K562 (cell line): ENCODE results near the gene SEMA3A. TPM values are rescaled to one million over a fixed set of nuclear protein-coding genes. Genes with fewer than 3 reads are reported as not detected.

Experiments used
- ATAC-seq: fragments of 200-7000 bp; cut with Tn5 transposase; 3 replicates; pipeline ENCODE4 v1.9.1; 2020; ENCODE audit warnings: moderate library complexity
- BruUV-seq: library from RNA; stranded (reverse); fragments of 400-500 nt; replicated peaks from 2 replicates; lab custom pipeline; 2021; lab: Mats Ljungman, UMichigan
- CTCF ChIA-PET: fragments of 300-600 bp; formaldehyde crosslinking; extraction: SDS; loops from one replicate; lab custom pipeline; 2021; ENCODE audit warnings: low intra/inter-chr PET ratio; lab: Yijun Ruan, JAX
- POLR2A ChIA-PET: fragments of 300-600, 350-650 bp; sonication (Branson Sonifier 250); formaldehyde crosslinking; extraction: SDS; loops from one replicate; lab custom pipeline; 2021; ENCODE audit warnings: antibody characterized with exemption, inconsistent platforms; lab: Yijun Ruan, JAX
- DNase-seq, 4 experiments: peaks; one replicate each; pipeline versions ENCODE4 v3.0.0 to v3.0.0-alpha.2; 2011 to 2018; ENCODE audit warnings: low spot score in 3 of 4, mixed read lengths in 3 of 4; ENCODE audit errors: extremely low read depth in 1 of 4
- FAIRE-seq: peaks from 2 replicates; lab custom pipeline; 2011; peaks lifted over from hg19 to GRCh38; lab: Jason Lieb, UNC
- H2AFZ ChIP-seq: 2 replicates; pipeline ENCODE4 v1.6.0; 2011; ENCODE audit warnings: low read depth, low read length, control low read depth, inconsistent platforms
- H3K27ac ChIP-seq: fragments of 200-600 bp; 3 replicates; pipeline ENCODE4 v1.8.0; 2011; ENCODE audit warnings: low read depth, mild to moderate bottlenecking, control low read depth, inconsistent platforms, low read length, moderate library complexity, mixed read lengths; ENCODE audit errors: extremely low read depth
- H3K27me3 ChIP-seq, 2 experiments: fragments of 300-600 bp in 1 of 2; 2 replicates in 1 of 2; 3 replicates in 1 of 2; pipeline versions ENCODE4 v1.6.0 to v1.8.0; 2011; ENCODE audit warnings: inconsistent platforms in 2 of 2, low read length in 2 of 2, mild to moderate bottlenecking in 1 of 2, mixed read lengths in 1 of 2, moderate library complexity in 1 of 2; ENCODE audit not compliant: control insufficient read depth in 2 of 2, insufficient read depth in 2 of 2
- H3K36me3 ChIP-seq: fragments of 300-600 bp; 3 replicates; pipeline ENCODE4 v1.8.0; 2011; ENCODE audit warnings: mild to moderate bottlenecking, low read length, inconsistent platforms; ENCODE audit not compliant: control insufficient read depth, insufficient read depth
- H3K4me1 ChIP-seq, 2 experiments: fragments of 200-600 bp in 1 of 2; replicated peaks in 1 of 2; 2 replicates in 1 of 2; 3 replicates in 1 of 2; pipeline versions ENCODE4 v1.5.1 to v1.8.0; 2011; ENCODE audit warnings: inconsistent platforms in 2 of 2, low read length in 2 of 2, mild to moderate bottlenecking in 1 of 2, mixed read lengths in 1 of 2, moderate library complexity in 1 of 2; ENCODE audit not compliant: control insufficient read depth in 2 of 2, insufficient read depth in 2 of 2
- H3K4me2 ChIP-seq: 2 replicates; pipeline ENCODE4 v1.6.1; 2011; ENCODE audit warnings: low read length, control low read depth, inconsistent platforms, mixed read lengths; ENCODE audit not compliant: insufficient read depth
- H3K4me3 ChIP-seq: fragments of 200-600 bp; sonication (generic), shearing (Covaris generic); 2 replicates; pipeline ENCODE4 v1.5.1; 2016; ENCODE audit warnings: control low read depth, inconsistent platforms
- H3K79me2 ChIP-seq: fragments of 200-600 bp; 3 replicates; pipeline ENCODE4 v1.8.0; 2011; ENCODE audit warnings: low read length, inconsistent platforms; ENCODE audit not compliant: control insufficient read depth, insufficient read depth
- H3K9ac ChIP-seq, 2 experiments: 2 replicates each; pipeline versions ENCODE4 v1.6.0 to v1.6.1; 2011; ENCODE audit warnings: low read depth in 2 of 2, low read length in 2 of 2, control low read depth in 1 of 2, inconsistent platforms in 1 of 2, mild to moderate bottlenecking in 1 of 2, mixed read lengths in 1 of 2; ENCODE audit not compliant: insufficient read depth in 1 of 2
- H3K9me1 ChIP-seq: one replicate; pipeline ENCODE4 v1.6.0; 2011; ENCODE audit warnings: inconsistent platforms, mild to moderate bottlenecking, low read length, moderate library complexity; ENCODE audit not compliant: control insufficient read depth, insufficient read depth
- H3K9me3 ChIP-seq: replicated peaks from 2 replicates; pipeline ENCODE4 v1.5.1; 2011; ENCODE audit warnings: low read depth, low read length, inconsistent platforms; ENCODE audit not compliant: control insufficient read depth, insufficient read depth
- H4K20me1 ChIP-seq: replicated peaks from 2 replicates; pipeline ENCODE4 v1.6.1; 2011; ENCODE audit warnings: low read length, inconsistent platforms, mixed read lengths; ENCODE audit not compliant: control insufficient read depth, insufficient read depth
- CEBPG ChIP-seq, 3 experiments: fragments of 200-800 bp in 1 of 3; sonication (Bioruptor generic) in 1 of 3; sonication (generic) in 1 of 3; formaldehyde crosslinking in 1 of 3; IDR thresholded peaks in 2 of 3; conservative IDR thresholded peaks in 1 of 3; 2 replicates each; pipeline versions ENCODE4 v1.6.1 to v1.8.0; 2016 to 2022; ENCODE audit warnings: missing compliant biosample characterization in 2 of 3, missing genetic modification characterization in 2 of 3, mild to moderate bottlenecking in 1 of 3, missing genetic modification reagents in 1 of 3
- ERF ChIP-seq: fragments of 450-650 bp; formaldehyde crosslinking; IDR thresholded peaks from 2 replicates; pipeline ENCODE4 v1.4.0; 2020; ENCODE audit warnings: mild to moderate bottlenecking, mixed read lengths
- HMBOX1 ChIP-seq: sonication (generic); IDR thresholded peaks from 2 replicates; pipeline ENCODE4 v1.6.1; 2016
- LEF1 ChIP-seq: fragments of 450-650 bp; IDR thresholded peaks from 2 replicates; pipeline ENCODE4 v1.6.1; 2016; ENCODE audit warnings: mild to moderate bottlenecking
- POLR2G ChIP-seq: fragments of 200-400 bp; formaldehyde crosslinking; IDR thresholded peaks from 2 replicates; pipeline ENCODE4 v1.6.1; 2017; ENCODE audit warnings: low read depth, mild to moderate bottlenecking, antibody characterized with exemption, low read length, moderate library complexity
- ZNF316 ChIP-seq: fragments of 450-650 bp; IDR thresholded peaks from 2 replicates; pipeline ENCODE4 v1.6.1; 2016
- ZNF707 ChIP-seq: fragments of 250-450 bp; sonication (Bioruptor Pico); conservative IDR thresholded peaks from 2 replicates; pipeline ENCODE4 v1.8.0; 2022; ENCODE audit warnings: inconsistent platforms, mild to moderate bottlenecking, moderate library complexity
- WGBS: fragments of 100-300 bp; shearing (Covaris generic); methylation state at CpG from one replicate; pipeline ENCODE4 v1.1.6; 2016; ENCODE audit warnings: low coverage, mixed read lengths; ENCODE audit not compliant: insufficient coverage; ENCODE audit errors: missing lambda C conversion rate; 5-methylcytosine and 5-hydroxymethylcytosine counted together
- in situ Hi-C: fragments of 300-500 bp; cut with MboI; formaldehyde crosslinking; loops from 4 replicates; pipeline ENCODE4 v1.15.0; 2018; ENCODE audit warnings: inconsistent platforms, mixed read lengths
- intact Hi-C: fragments of 100-400 bp; cut with micrococcal nuclease; formaldehyde crosslinking; loops from 2 replicates; pipeline ENCODE4 v1.14.2; 2022
- polyA plus RNA-seq, 8 experiments: library from polyadenylated mRNA; depleted of rRNA in 4 of 8; stranded (reverse) in 5 of 8; unstranded in 3 of 8; fragments of >200 nt; fragmentation: Nextera tagmentation in 2 of 8; fragmentation: Illumina TruSeq in 1 of 8; extraction: Ambion mirVana in 2 of 8; extraction: Trizol in 1 of 8; gene quantifications; 2 replicates each; pipeline versions ENCODE4 v1.2.1 to v1.2.3, GENCODE V29; 2011 to 2014; ENCODE audit warnings: inconsistent platforms in 1 of 8, missing spikeins in 1 of 8
- total RNA-seq, 7 experiments: library from RNA; depleted of rRNA in 6 of 7; stranded (reverse); fragments of >200 nt in 6 of 7; fragmentation: Illumina TruSeq in 2 of 7; extraction: Trizol in 2 of 7; gene quantifications; 2 replicates each; pipeline versions ENCODE4 v1.2.1 to v1.2.3, GENCODE V29; 2011 to 2021; ENCODE audit warnings: low replicate concordance in 1 of 7
- TF ChIP-seq, protein P1 (sequence below): fragments of 250-450 bp; sonication (Bioruptor Pico); IDR thresholded peaks from 2 replicates; pipeline ENCODE4 v1.8.0; 2021; ENCODE audit warnings: mild to moderate bottlenecking, moderate library complexity

Gene SEMA3A
- total and polyA plus RNA-seq, 9 of the 15 experiments (the other 6 are each of a cell fraction or from before 2014, with no cell fraction given), result 0.36 to 3.0 (median 1.1) TPM

- 0% methylated on average over 1 of the region's 1 CpG for WGBS
- no peaks in the 10 kb centered on the region for H3K4me1 ChIP-seq
These were observed 150.9 kb downstream of the SEMA3A start for GRCh38 chr7:84043661-84044191.

More at GRCh38 chr7:84043661-84044191, 150.9 kb downstream of the SEMA3A start:
- intact Hi-C loops, result no loop called here
- DNase-seq (no peak), FAIRE-seq (no peak), ATAC-seq (no peak)
- no peak overlapping the region for H3K27ac ChIP-seq
- TF ChIP-seq POLR2G, result no peak
- TF ChIP-seq CEBPG (CRISPR knock-in tag; IDR thresholded peaks at IDR 0.05), result no peak
- no peak for TF ChIP-seq CEBPG (tag; conservative IDR thresholded peaks at IDR 0.05 in 1 of 2, IDR thresholded peaks at IDR 0.05 in 1 of 2)
- no peak for TF ChIP-seq ERF (CRISPR knock-in tag)
- TF ChIP-seq, protein P1, sequence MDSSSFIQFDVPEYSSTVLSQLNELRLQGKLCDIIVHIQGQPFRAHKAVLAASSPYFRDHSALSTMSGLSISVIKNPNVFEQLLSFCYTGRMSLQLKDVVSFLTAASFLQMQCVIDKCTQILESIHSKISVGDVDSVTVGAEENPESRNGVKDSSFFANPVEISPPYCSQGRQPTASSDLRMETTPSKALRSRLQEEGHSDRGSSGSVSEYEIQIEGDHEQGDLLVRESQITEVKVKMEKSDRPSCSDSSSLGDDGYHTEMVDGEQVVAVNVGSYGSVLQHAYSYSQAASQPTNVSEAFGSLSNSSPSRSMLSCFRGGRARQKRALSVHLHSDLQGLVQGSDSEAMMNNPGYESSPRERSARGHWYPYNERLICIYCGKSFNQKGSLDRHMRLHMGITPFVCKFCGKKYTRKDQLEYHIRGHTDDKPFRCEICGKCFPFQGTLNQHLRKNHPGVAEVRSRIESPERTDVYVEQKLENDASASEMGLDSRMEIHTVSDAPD (CRISPR knock-in tag), result no peak
- TF ChIP-seq ZNF707 (CRISPR knock-in tag), result no peak
- TF ChIP-seq ZNF316, result no peak
- no peak for TF ChIP-seq HMBOX1
- TF ChIP-seq LEF1, result no peak
- no peak overlapping the region for H3K9ac ChIP-seq
- ChIA-PET POLR2A (no interaction called here), CTCF (no interaction called here)
- no peaks in the 10 kb centered on the region for H3K9me1 ChIP-seq
- H3K27me3 ChIP-seq, result no peaks in the 10 kb centered on the region
- H2AFZ ChIP-seq, result no peak overlapping the region
- no peaks in the 10 kb centered on the region for H3K36me3 ChIP-seq
- no peaks in the 10 kb centered on the region for H3K9me3 ChIP-seq
- no TSS peak for BruUV-seq
- H4K20me1 ChIP-seq, result no peaks in the 10 kb centered on the region
- H3K79me2 ChIP-seq, result no peaks in the 10 kb centered on the region
- no peak overlapping the region for H3K4me2 ChIP-seq
- in situ Hi-C loops, result no loop called here
- no peak overlapping the region for H3K4me3 ChIP-seq
